Hepatocyte (in vitro differentiated cells): ENCODE measurements around the gene LSM10.

ENCODE experiments used
- CTCF ChIP-seq: fragments of 200-600 bp; sonication (generic); IDR thresholded peaks from 2 replicates; pipeline ENCODE4 v1.5.1; 2016; ENCODE audit warnings: antibody characterized with exemption, mild to moderate bottlenecking; ENCODE audit not compliant: poor library complexity
- EZH2 ChIP-seq: fragments of 200-600 bp; sonication (generic); IDR thresholded peaks from 2 replicates; pipeline ENCODE4 v1.6.1; 2016; ENCODE audit warnings: antibody characterized with exemption, mild to moderate bottlenecking, borderline replicate concordance
- EZH2phosphoT487 ChIP-seq: fragments of 200-600 bp; sonication (generic); IDR thresholded peaks from one replicate; pipeline ENCODE4 v1.6.1; 2018; ENCODE audit warnings: antibody characterized with exemption, mild to moderate bottlenecking, low read depth, moderate library complexity; ENCODE audit not compliant: unreplicated experiment, severe bottlenecking

GRCh38 chr1:36382231-36382630 is 15.5 kb downstream of the LSM10 start:
- no peak for TF ChIP-seq CTCF
- no peak for TF ChIP-seq EZH2
- TF ChIP-seq EZH2phosphoT487, result no peak
